GM23248 (cell line): ENCODE measurements around the gene RIC8B.

ENCODE experiments used
- EZH2 ChIP-seq: fragments of 200-600 bp; sonication (generic); IDR thresholded peaks from 2 replicates; pipeline ENCODE4 v1.6.1; 2018; ENCODE audit warnings: antibody characterized with exemption, mild to moderate bottlenecking; ENCODE audit not compliant: insufficient read depth, poor library complexity, severe bottlenecking
- EZH2phosphoT487 ChIP-seq: fragments of 200-600 bp; sonication (generic); IDR thresholded peaks from 2 replicates; pipeline ENCODE4 v1.6.1; 2018; ENCODE audit warnings: antibody characterized with exemption, moderate library complexity, mild to moderate bottlenecking, low read depth; ENCODE audit not compliant: insufficient read depth

DNA sequence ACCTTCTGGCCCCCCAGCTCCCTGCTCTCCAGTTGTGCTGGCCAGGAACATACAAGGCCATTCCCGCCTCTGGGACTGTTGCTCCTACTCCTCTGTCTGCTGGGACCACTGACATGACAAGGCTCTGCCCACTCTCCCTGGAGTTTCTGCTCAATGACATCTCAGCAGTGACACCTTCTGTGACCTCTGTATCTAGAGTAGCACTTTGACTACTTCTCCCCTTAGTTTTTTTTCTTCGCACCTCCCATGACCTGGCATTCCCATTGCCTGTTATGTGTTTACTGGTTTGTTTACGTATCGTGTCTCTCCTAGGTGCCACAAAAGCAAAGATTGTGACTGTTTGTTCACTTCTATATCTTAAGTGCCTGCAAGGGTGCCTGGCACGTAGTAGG is 141.1 kb downstream of the RIC8B start:
- no peak for TF ChIP-seq EZH2
- no peak for TF ChIP-seq EZH2phosphoT487
